Measurements from ENCODE around the gene ACVR2B.

DNA sequence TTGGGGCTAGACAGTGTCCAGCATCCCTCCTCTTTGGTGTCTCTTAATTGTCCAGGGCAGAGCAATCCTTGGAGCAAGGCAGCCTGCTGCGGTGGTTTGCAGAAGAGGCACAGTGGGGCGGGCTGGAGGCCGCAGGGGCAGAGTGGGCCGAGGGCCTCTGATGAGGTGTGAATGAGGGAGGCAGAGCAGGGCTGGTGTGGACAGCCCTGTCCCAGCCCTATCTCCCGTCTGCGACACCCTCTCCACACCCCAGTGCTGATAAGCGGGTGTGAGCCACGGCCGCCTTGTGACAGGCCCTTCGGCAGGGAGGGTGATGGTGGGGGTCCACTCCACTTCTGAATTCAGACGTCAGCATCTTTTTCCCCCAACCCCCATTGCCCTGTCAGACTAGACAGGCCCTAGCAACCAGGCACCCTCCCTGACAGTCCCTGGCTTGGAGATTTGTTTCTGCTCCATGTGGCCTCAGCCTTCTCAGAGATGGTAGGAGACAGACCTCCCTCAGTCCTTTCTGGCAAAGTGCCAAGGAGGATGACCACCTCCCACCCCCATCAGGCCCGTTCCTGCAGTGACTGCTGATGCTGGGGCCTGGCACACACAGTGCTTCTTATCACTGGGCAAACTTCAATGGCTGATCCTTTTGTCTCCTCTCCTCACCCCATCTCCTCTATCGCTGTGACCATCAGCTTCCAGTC lies 79.7 kb downstream of the ACVR2B start:
- TF ChIP-seq, protein P1, sequence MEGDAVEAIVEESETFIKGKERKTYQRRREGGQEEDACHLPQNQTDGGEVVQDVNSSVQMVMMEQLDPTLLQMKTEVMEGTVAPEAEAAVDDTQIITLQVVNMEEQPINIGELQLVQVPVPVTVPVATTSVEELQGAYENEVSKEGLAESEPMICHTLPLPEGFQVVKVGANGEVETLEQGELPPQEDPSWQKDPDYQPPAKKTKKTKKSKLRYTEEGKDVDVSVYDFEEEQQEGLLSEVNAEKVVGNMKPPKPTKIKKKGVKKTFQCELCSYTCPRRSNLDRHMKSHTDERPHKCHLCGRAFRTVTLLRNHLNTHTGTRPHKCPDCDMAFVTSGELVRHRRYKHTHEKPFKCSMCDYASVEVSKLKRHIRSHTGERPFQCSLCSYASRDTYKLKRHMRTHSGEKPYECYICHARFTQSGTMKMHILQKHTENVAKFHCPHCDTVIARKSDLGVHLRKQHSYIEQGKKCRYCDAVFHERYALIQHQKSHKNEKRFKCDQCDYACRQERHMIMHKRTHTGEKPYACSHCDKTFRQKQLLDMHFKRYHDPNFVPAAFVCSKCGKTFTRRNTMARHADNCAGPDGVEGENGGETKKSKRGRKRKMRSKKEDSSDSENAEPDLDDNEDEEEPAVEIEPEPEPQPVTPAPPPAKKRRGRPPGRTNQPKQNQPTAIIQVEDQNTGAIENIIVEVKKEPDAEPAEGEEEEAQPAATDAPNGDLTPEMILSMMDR (IDR thresholded peaks at IDR 0.05 in 4 of 5, conservative IDR thresholded peaks at IDR 0.05 in 1 of 5) = no peak
- no peak for TF ChIP-seq POLR2A (IDR thresholded peaks at IDR 0.05)
